K562 (cell line): ENCODE results near the gene SPDYE1. TPM values are rescaled to one million over a fixed set of nuclear protein-coding genes. Genes with fewer than 3 reads are reported as not detected.
"Not testable (repeated sequence)": the region's sequence is repeated elsewhere in the genome, so short reads cannot be mapped to it uniquely, and the experiment has no call there.

ENCODE experiments used
- ATF1 ChIP-seq, 2 experiments: fragments of 450-650 bp in 1 of 2; IDR thresholded peaks; 2 replicates each; pipeline ENCODE4 v1.6.1; 2016; ENCODE audit warnings: missing compliant biosample characterization in 1 of 2, missing genetic modification characterization in 1 of 2
- BCOR ChIP-seq: fragments of 450-650 bp; IDR thresholded peaks from 2 replicates; pipeline ENCODE4 v1.6.1; 2016
- EGR1 ChIP-seq: fragments of 450-650 bp; conservative IDR thresholded peaks from 2 replicates; pipeline ENCODE4 v1.6.1; 2017; ENCODE audit warnings: mild to moderate bottlenecking
- LCOR ChIP-seq: sonication (generic); formaldehyde crosslinking; IDR thresholded peaks from 2 replicates; pipeline ENCODE4 v1.8.0; 2022; ENCODE audit warnings: mild to moderate bottlenecking, missing genetic modification reagents
- LEF1 ChIP-seq: fragments of 450-650 bp; IDR thresholded peaks from 2 replicates; pipeline ENCODE4 v1.6.1; 2016; ENCODE audit warnings: mild to moderate bottlenecking
- MTA2 ChIP-seq: fragments of 450-650 bp; IDR thresholded peaks from 2 replicates; pipeline ENCODE4 v1.6.1; 2016; ENCODE audit warnings: low read depth
- NONO ChIP-seq, 2 experiments: fragments of 200-400 bp in 1 of 2; fragments of 450-650 bp in 1 of 2; formaldehyde crosslinking in 1 of 2; IDR thresholded peaks; 2 replicates each; pipeline ENCODE4 v1.6.1; 2017; ENCODE audit warnings: low read depth in 2 of 2, mild to moderate bottlenecking in 2 of 2, moderate library complexity in 2 of 2, low read length in 1 of 2
- NR2C2 ChIP-seq, 2 experiments: fragments of 200-800 bp in 1 of 2; sonication (Bioruptor generic) in 1 of 2; sonication (generic) in 1 of 2; formaldehyde crosslinking in 1 of 2; IDR thresholded peaks; 2 replicates each; pipeline versions ENCODE4 v1.6.1 to v1.8.0; 2016 to 2022; ENCODE audit warnings: mild to moderate bottlenecking in 1 of 2, missing compliant biosample characterization in 1 of 2, missing genetic modification characterization in 1 of 2, missing genetic modification reagents in 1 of 2
- PHF20 ChIP-seq: fragments of 450-650 bp; IDR thresholded peaks from 2 replicates; pipeline ENCODE4 v1.6.1; 2018; ENCODE audit not compliant: partially characterized antibody
- POLR2AphosphoS5 ChIP-seq: IDR thresholded peaks from 2 replicates; pipeline ENCODE4 v1.6.1; 2011; ENCODE audit warnings: mild to moderate bottlenecking, low read depth, low read length, moderate library complexity; ENCODE audit not compliant: control insufficient read depth, insufficient read depth
- POLR2B ChIP-seq: fragments of 450-650 bp; IDR thresholded peaks from 2 replicates; pipeline ENCODE4 v1.6.1; 2018; ENCODE audit warnings: low read depth; ENCODE audit not compliant: partially characterized antibody
- RBFOX2 ChIP-seq: fragments of 200-400 bp; formaldehyde crosslinking; IDR thresholded peaks from 2 replicates; pipeline ENCODE4 v1.6.1; 2017; ENCODE audit warnings: low read depth, mild to moderate bottlenecking, low read length, moderate library complexity
- SIN3A ChIP-seq, 2 experiments: fragments of 150-350 bp in 1 of 2; IDR thresholded peaks; 2 replicates each; pipeline ENCODE4 v1.6.1; 2011 to 2016; ENCODE audit warnings: borderline replicate concordance in 2 of 2, low read depth in 2 of 2, low read length in 2 of 2, mild to moderate bottlenecking in 2 of 2, moderate library complexity in 2 of 2; ENCODE audit not compliant: control insufficient read depth in 1 of 2
- SMARCA5 ChIP-seq: fragments of 450-650 bp; IDR thresholded peaks from 2 replicates; pipeline ENCODE4 v1.6.1; 2016
- SP1 ChIP-seq: sonication (generic); formaldehyde crosslinking; IDR thresholded peaks from 2 replicates; pipeline ENCODE4 v1.8.1; 2022; ENCODE audit warnings: mild to moderate bottlenecking, missing genetic modification reagents
- THAP12 ChIP-seq: fragments of 250-450 bp; sonication (Bioruptor Pico); IDR thresholded peaks from 2 replicates; pipeline ENCODE4 v1.9.0; 2021; ENCODE audit warnings: mild to moderate bottlenecking, inconsistent platforms
- polyA plus RNA-seq, 8 experiments: library from polyadenylated mRNA; depleted of rRNA in 4 of 8; stranded (reverse) in 5 of 8; unstranded in 3 of 8; fragments of >200 nt; fragmentation: Nextera tagmentation in 2 of 8; fragmentation: Illumina TruSeq in 1 of 8; extraction: Ambion mirVana in 2 of 8; extraction: Trizol in 1 of 8; gene quantifications; 2 replicates each; pipeline versions ENCODE4 v1.2.1 to v1.2.3, GENCODE V29; 2011 to 2014; ENCODE audit warnings: inconsistent platforms in 1 of 8, missing spikeins in 1 of 8
- total RNA-seq, 7 experiments: library from RNA; depleted of rRNA in 6 of 7; stranded (reverse); fragments of >200 nt in 6 of 7; fragmentation: Illumina TruSeq in 2 of 7; extraction: Trizol in 2 of 7; gene quantifications; 2 replicates each; pipeline versions ENCODE4 v1.2.1 to v1.2.3, GENCODE V29; 2011 to 2021; ENCODE audit warnings: low replicate concordance in 1 of 7
- TF ChIP-seq, protein P1 (sequence below), 3 experiments: fragments of 200-800 bp in 1 of 3; fragments of 250-450 bp in 1 of 3; fragments of 450-650 bp in 1 of 3; sonication (Bioruptor Pico) in 1 of 3; sonication (Bioruptor generic) in 1 of 3; formaldehyde crosslinking in 1 of 3; IDR thresholded peaks; 2 replicates each; pipeline versions ENCODE4 v1.6.1 to v1.8.0; 2016 to 2022; ENCODE audit warnings: mild to moderate bottlenecking in 2 of 3, missing genetic modification characterization in 2 of 3, missing compliant biosample characterization in 1 of 3, moderate library complexity in 1 of 3
- TF ChIP-seq, protein P2 (sequence below): fragments of 200-800 bp; sonication (Bioruptor generic); IDR thresholded peaks from 2 replicates; pipeline ENCODE4 v1.6.1; 2017; ENCODE audit warnings: missing genetic modification characterization, missing compliant biosample characterization

The SPDYE1 gene
- total and polyA plus RNA-seq, 9 of the 15 experiments (the other 6 are each of a cell fraction or from before 2014, with no cell fraction given), result 0.04 to 0.10 TPM; not detected in 7

DNA sequence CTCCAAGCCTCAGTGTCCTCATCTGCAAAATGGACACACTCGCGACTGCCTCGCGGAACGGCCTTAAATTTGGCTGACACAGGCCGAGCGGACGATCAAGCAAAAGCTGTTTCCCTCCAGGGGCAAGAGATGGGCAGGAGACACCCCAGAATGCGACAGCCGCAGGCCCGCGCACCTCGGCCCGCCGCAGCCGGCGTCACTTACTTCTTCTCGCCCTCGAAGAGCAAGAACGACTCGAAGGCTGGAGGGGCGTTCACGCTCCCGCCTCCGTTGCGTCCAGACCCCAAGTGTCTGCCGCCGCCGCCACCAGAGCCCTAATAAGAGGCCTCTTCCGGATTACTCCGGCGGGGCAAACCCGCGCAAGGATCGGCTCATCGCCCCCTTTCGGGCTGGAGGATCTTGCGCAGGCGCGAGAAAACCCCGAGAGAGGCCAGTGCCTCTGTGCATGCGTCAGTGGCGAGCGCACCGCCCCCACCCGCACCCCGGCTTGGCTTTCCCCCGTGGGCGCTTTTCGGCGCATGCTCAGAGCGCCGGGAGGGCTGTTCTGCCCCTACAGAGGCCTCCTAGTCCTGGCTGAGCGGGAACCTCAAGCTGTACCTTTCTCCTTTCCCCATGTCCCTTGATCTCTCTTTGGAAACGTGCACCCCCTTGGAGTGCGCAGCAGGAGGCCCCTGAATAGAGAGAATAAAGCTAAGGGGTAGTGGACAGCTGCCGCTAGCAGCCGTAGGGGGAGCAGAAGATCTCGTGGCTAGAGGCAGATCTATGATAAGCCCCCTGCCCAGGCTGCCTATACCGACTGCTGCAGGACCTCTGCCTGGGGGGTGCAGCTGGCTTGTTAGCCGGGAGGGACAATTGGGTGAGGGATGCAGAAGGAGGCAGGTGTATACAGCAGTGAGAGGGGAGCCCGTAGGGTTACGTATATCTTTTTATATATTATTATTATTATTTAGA lies 21.4 kb downstream of the SPDYE1 start (continued):
- TF ChIP-seq, protein P1, sequence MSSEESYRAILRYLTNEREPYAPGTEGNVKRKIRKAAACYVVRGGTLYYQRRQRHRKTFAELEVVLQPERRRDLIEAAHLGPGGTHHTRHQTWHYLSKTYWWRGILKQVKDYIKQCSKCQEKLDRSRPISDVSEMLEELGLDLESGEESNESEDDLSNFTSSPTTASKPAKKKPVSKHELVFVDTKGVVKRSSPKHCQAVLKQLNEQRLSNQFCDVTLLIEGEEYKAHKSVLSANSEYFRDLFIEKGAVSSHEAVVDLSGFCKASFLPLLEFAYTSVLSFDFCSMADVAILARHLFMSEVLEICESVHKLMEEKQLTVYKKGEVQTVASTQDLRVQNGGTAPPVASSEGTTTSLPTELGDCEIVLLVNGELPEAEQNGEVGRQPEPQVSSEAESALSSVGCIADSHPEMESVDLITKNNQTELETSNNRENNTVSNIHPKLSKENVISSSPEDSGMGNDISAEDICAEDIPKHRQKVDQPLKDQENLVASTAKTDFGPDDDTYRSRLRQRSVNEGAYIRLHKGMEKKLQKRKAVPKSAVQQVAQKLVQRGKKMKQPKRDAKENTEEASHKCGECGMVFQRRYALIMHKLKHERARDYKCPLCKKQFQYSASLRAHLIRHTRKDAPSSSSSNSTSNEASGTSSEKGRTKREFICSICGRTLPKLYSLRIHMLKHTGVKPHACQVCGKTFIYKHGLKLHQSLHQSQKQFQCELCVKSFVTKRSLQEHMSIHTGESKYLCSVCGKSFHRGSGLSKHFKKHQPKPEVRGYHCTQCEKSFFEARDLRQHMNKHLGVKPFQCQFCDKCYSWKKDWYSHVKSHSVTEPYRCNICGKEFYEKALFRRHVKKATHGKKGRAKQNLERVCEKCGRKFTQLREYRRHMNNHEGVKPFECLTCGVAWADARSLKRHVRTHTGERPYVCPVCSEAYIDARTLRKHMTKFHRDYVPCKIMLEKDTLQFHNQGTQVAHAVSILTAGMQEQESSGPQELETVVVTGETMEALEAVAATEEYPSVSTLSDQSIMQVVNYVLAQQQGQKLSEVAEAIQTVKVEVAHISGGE (CRISPR knock-in tag; IDR thresholded peaks at IDR 0.05), result peak in 1 of 3 experiments; percentile 54; a peak in 1 of 6 replicates
- TF ChIP-seq NONO (IDR thresholded peaks at IDR 0.05; ENCODE audit: low read depth in 2 of 2, low read length in 1 of 2) (peak; percentile 46 to 49; a peak in 2 of 4 replicates), EGR1 (peak; percentile 85), BCOR (peak; percentile 63; the same call in 1 of the 2 replicates), SMARCA5 (0 out of 2 replicates have a peak, but pooled peaks have one; percentile 33), LEF1 (peak; percentile 43; the same call in 1 of the 2 replicates), MTA2 (0 out of 2 replicates have a peak, but pooled peaks have one; percentile 17), POLR2B (peak; percentile 74), SIN3A (IDR thresholded peaks at IDR 0.05; ENCODE audit: borderline replicate concordance in 2 of 2, control insufficient read depth in 1 of 2, low read depth in 2 of 2, low read length in 2 of 2) (peak; percentile 62 to 78; a peak in 2 of 4 replicates), LCOR (CRISPR knock-in tag) (peak; percentile 88), THAP12 (peak; percentile 99), ATF1 (tag; IDR thresholded peaks at IDR 0.05) (peak; percentile 77), SP1 (CRISPR knock-in tag) (peak; percentile 77), RBFOX2 (peak; percentile 93), PHF20 (peak; percentile 94), POLR2AphosphoS5 (peak; percentile 69; the same call in 1 of the 2 replicates), NR2C2 (tag; IDR thresholded peaks at IDR 0.05) (peak; percentile 41; the same call in 1 of the 2 replicates)
- TF ChIP-seq ATF1, NR2C2 (CRISPR knock-in tag; IDR thresholded peaks at IDR 0.05): not testable (repeated sequence)
- TF ChIP-seq, protein P2, sequence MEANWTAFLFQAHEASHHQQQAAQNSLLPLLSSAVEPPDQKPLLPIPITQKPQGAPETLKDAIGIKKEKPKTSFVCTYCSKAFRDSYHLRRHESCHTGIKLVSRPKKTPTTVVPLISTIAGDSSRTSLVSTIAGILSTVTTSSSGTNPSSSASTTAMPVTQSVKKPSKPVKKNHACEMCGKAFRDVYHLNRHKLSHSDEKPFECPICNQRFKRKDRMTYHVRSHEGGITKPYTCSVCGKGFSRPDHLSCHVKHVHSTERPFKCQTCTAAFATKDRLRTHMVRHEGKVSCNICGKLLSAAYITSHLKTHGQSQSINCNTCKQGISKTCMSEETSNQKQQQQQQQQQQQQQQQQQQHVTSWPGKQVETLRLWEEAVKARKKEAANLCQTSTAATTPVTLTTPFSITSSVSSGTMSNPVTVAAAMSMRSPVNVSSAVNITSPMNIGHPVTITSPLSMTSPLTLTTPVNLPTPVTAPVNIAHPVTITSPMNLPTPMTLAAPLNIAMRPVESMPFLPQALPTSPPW, result peak; percentile 82
